ENCODE measurements around the gene PTPRD. TPM values are rescaled to one million over a fixed set of nuclear protein-coding genes. Genes with fewer than 3 reads are reported as not detected.

Gene PTPRD
- polyA plus RNA-seq, 4 donors: 91.3 to 115 (median 106) TPM

GRCh38 chr9:8860086-8860485, 1752.7 kb downstream of the PTPRD start:
- DNase-seq (ENCODE audit: low read depth in 4 of 4, low spot score in 2 of 4): no peak

- no peak for DNase-seq (ENCODE audit: low read depth in 4 of 4, low spot score in 2 of 4)
Measured at GRCh38 chr9:8859416-8859815, 1753.4 kb downstream of the PTPRD start.

GRCh38 chr9:8858596-8859161, 1754.1 kb downstream of the PTPRD start:
- peak in 1 of 4 donors; percentile 52 for DNase-seq (ENCODE audit: low read depth in 4 of 4, low spot score in 2 of 4)

GRCh38 chr9:8857926-8858595, 1754.7 kb downstream of the PTPRD start:
- DNase-seq (ENCODE audit: low read depth in 4 of 4, low spot score in 2 of 4): peak in 2 of 4 donors; percentile 50 to 60

- peak in 2 of 4 donors; percentile 36 to 44 for DNase-seq (ENCODE audit: low read depth in 4 of 4, low spot score in 2 of 4)
Measured at GRCh38 chr9:8857068-8857925, 1755.5 kb downstream of the PTPRD start.

GRCh38 chr9:8856396-8857067, 1756.3 kb downstream of the PTPRD start:
- DNase-seq (ENCODE audit: low read depth in 4 of 4, low spot score in 2 of 4): no peak

GRCh38 chr9:8855046-8855445, 1757.8 kb downstream of the PTPRD start:
- peak in 1 of 4 donors; percentile 34 for DNase-seq (ENCODE audit: low read depth in 4 of 4, low spot score in 2 of 4)

- no peak for DNase-seq (ENCODE audit: low read depth in 4 of 4, low spot score in 2 of 4)
Measured at GRCh38 chr9:8852301-8852864, 1760.4 kb downstream of the PTPRD start.

GRCh38 chr9:8850914-8851313, 1761.9 kb downstream of the PTPRD start:
- peak in 1 of 4 donors; percentile 36 for DNase-seq (ENCODE audit: low read depth in 4 of 4, low spot score in 2 of 4)

GRCh38 chr9:8845808-8846207, 1767.0 kb downstream of the PTPRD start:
- DNase-seq (ENCODE audit: low read depth in 4 of 4, low spot score in 2 of 4): no peak

- DNase-seq (ENCODE audit: low read depth in 4 of 4, low spot score in 2 of 4): no peak
Measured at GRCh38 chr9:8845376-8845775, 1767.4 kb downstream of the PTPRD start.

- no peak for DNase-seq (ENCODE audit: low read depth in 4 of 4, low spot score in 2 of 4)
Measured at GRCh38 chr9:8844549-8844948, 1768.3 kb downstream of the PTPRD start.

- no peak for DNase-seq (ENCODE audit: low read depth in 4 of 4, low spot score in 2 of 4)
Measured at GRCh38 chr9:8842402-8843193, 1770.2 kb downstream of the PTPRD start.

GRCh38 chr9:8838136-8838535, 1774.7 kb downstream of the PTPRD start:
- no peak for DNase-seq (ENCODE audit: low read depth in 4 of 4, low spot score in 2 of 4)

- no peak for DNase-seq (ENCODE audit: low read depth in 4 of 4, low spot score in 2 of 4)
Measured at GRCh38 chr9:8835291-8835690, 1777.5 kb downstream of the PTPRD start.

- no peak for DNase-seq (ENCODE audit: low read depth in 4 of 4, low spot score in 2 of 4)
Measured at GRCh38 chr9:8832955-8833354, 1779.8 kb downstream of the PTPRD start.

GRCh38 chr9:8832386-8832785, 1780.4 kb downstream of the PTPRD start:
- DNase-seq (ENCODE audit: low read depth in 4 of 4, low spot score in 2 of 4): no peak

- DNase-seq (ENCODE audit: low read depth in 4 of 4, low spot score in 2 of 4): no peak
Measured at GRCh38 chr9:8831568-8831967, 1781.2 kb downstream of the PTPRD start.

GRCh38 chr9:8826281-8826680, 1786.5 kb downstream of the PTPRD start:
- DNase-seq (ENCODE audit: low read depth in 4 of 4, low spot score in 2 of 4): no peak
